Gastroesophageal sphincter (tissue), 3 donors: ENCODE data around the gene PPM1H.

Experiments used
- POLR2A ChIP-seq, 2 donors: fragments of 450-650 bp; IDR thresholded peaks; one replicate each; pipeline ENCODE4 v1.6.1; 2017; ENCODE audit warnings: antibody characterized with exemption in 2 of 2, mild to moderate bottlenecking in 2 of 2, moderate library complexity in 1 of 2
- POLR2AphosphoS5 ChIP-seq: sonication (generic); formaldehyde crosslinking; IDR thresholded peaks from one replicate; pipeline ENCODE4 v1.6.1; 2017; ENCODE audit warnings: antibody characterized with exemption
- TF ChIP-seq, protein P1 (sequence below), 4 experiments: fragments of 200-600 bp in 2 of 4; fragments of 450-650 bp in 2 of 4; sonication (generic) in 1 of 4; IDR thresholded peaks; one replicate each; pipeline ENCODE4 v1.5.1; 2017 to 2019; ENCODE audit warnings: antibody characterized with exemption in 4 of 4, mild to moderate bottlenecking in 2 of 4, moderate library complexity in 2 of 4

- TF ChIP-seq POLR2A (IDR thresholded peaks at IDR 0.05) (no peak), POLR2AphosphoS5 (no peak)
- TF ChIP-seq, protein P1, sequence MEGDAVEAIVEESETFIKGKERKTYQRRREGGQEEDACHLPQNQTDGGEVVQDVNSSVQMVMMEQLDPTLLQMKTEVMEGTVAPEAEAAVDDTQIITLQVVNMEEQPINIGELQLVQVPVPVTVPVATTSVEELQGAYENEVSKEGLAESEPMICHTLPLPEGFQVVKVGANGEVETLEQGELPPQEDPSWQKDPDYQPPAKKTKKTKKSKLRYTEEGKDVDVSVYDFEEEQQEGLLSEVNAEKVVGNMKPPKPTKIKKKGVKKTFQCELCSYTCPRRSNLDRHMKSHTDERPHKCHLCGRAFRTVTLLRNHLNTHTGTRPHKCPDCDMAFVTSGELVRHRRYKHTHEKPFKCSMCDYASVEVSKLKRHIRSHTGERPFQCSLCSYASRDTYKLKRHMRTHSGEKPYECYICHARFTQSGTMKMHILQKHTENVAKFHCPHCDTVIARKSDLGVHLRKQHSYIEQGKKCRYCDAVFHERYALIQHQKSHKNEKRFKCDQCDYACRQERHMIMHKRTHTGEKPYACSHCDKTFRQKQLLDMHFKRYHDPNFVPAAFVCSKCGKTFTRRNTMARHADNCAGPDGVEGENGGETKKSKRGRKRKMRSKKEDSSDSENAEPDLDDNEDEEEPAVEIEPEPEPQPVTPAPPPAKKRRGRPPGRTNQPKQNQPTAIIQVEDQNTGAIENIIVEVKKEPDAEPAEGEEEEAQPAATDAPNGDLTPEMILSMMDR (IDR thresholded peaks at IDR 0.05), result no peak
Observed at GRCh38 chr12:62694632-62695031, 240.3 kb downstream of the PPM1H start.
